Loucy (cell line): Measurements from ENCODE around the gene SUSD2.

Experiments used
- EZH2phosphoT487 ChIP-seq: fragments of 200-600 bp; IDR thresholded peaks from 2 replicates; pipeline ENCODE4 v1.6.1; 2018; ENCODE audit warnings: antibody characterized with exemption, mild to moderate bottlenecking, moderate library complexity, borderline replicate concordance
- TF ChIP-seq, protein P1 (sequence below): fragments of 200-600 bp; sonication (generic); conservative IDR thresholded peaks from 2 replicates; pipeline ENCODE4 v1.5.1; 2014; ENCODE audit warnings: mild to moderate bottlenecking, antibody characterized with exemption, low read length

DNA sequence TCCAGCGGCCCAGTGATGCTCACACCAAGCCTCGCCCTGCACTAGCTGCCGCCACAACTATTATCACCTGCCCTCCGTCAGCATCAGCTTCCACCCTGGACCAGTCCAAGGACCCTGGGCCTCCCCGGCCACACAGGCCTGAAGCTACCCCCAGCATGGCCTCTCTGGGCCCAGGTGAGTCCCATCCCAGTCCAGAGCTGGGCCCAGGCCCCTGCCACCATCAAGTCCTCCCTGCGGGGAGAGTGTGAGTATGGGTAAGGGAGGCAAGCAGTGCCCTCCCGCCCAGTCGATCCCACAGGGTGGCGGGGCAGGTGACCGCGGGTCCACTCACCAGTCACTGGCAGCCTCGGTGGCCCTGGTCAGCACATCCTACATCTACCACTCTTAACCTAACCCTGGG is 9.5 kb upstream of the SUSD2 start:
- TF ChIP-seq, protein P1, sequence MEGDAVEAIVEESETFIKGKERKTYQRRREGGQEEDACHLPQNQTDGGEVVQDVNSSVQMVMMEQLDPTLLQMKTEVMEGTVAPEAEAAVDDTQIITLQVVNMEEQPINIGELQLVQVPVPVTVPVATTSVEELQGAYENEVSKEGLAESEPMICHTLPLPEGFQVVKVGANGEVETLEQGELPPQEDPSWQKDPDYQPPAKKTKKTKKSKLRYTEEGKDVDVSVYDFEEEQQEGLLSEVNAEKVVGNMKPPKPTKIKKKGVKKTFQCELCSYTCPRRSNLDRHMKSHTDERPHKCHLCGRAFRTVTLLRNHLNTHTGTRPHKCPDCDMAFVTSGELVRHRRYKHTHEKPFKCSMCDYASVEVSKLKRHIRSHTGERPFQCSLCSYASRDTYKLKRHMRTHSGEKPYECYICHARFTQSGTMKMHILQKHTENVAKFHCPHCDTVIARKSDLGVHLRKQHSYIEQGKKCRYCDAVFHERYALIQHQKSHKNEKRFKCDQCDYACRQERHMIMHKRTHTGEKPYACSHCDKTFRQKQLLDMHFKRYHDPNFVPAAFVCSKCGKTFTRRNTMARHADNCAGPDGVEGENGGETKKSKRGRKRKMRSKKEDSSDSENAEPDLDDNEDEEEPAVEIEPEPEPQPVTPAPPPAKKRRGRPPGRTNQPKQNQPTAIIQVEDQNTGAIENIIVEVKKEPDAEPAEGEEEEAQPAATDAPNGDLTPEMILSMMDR: no peak
- TF ChIP-seq EZH2phosphoT487: no peak
